Inferior parietal cortex (tissue), 1 donor: ENCODE measurements around the gene LPCAT1.
"Not testable (repeated sequence)": the region's sequence is repeated elsewhere in the genome, so short reads cannot be mapped to it uniquely, and the experiment has no call there.

Source experiments
- DNase-seq: peaks from one replicate; pipeline ENCODE4 v3.0.0-alpha.2; 2016; ENCODE audit errors: extremely low spot score

LPCAT1 gene

GRCh38 chr5:1428107-1428506, 95.7 kb downstream of the LPCAT1 start:
- no peak for DNase-seq

GRCh38 chr5:1424716-1425115, 99.0 kb downstream of the LPCAT1 start:
- no peak for DNase-seq

GRCh38 chr5:1423901-1424603, 99.7 kb downstream of the LPCAT1 start:
- DNase-seq = no peak

GRCh38 chr5:1422522-1422921, 101.2 kb downstream of the LPCAT1 start:
- DNase-seq = not testable (repeated sequence)

- DNase-seq = no peak
Measured at GRCh38 chr5:1421521-1422341, 102.0 kb downstream of the LPCAT1 start.

- DNase-seq = no peak
Measured at GRCh38 chr5:1420211-1421195, 103.3 kb downstream of the LPCAT1 start.

GRCh38 chr5:1419476-1420210, 104.1 kb downstream of the LPCAT1 start:
- DNase-seq = no peak

GRCh38 chr5:1418921-1419280, 104.9 kb downstream of the LPCAT1 start:
- DNase-seq = no peak

GRCh38 chr5:1418238-1418920, 105.4 kb downstream of the LPCAT1 start:
- DNase-seq = no peak

GRCh38 chr5:1417586-1418225, 106.1 kb downstream of the LPCAT1 start:
- DNase-seq = no peak

GRCh38 chr5:1416856-1417469, 106.8 kb downstream of the LPCAT1 start:
- no peak for DNase-seq

GRCh38 chr5:1415626-1416360, 108.0 kb downstream of the LPCAT1 start:
- no peak for DNase-seq

GRCh38 chr5:1415059-1415425, 108.7 kb downstream of the LPCAT1 start:
- DNase-seq = no peak

GRCh38 chr5:1414311-1415058, 109.3 kb downstream of the LPCAT1 start:
- no peak for DNase-seq

- DNase-seq = no peak
Measured at GRCh38 chr5:1413611-1414241, 110.0 kb downstream of the LPCAT1 start.

- DNase-seq = no peak
Measured at GRCh38 chr5:1413211-1413610, 110.5 kb downstream of the LPCAT1 start.

GRCh38 chr5:1412621-1413020, 111.1 kb downstream of the LPCAT1 start:
- DNase-seq = no peak

GRCh38 chr5:1412163-1412562, 111.6 kb downstream of the LPCAT1 start:
- no peak for DNase-seq
